Mucosa of rectum (tissue), 2 donors: Measurements from ENCODE around the gene DNAH14.
"Not testable (repeated sequence)": the region's sequence is repeated elsewhere in the genome, so short reads cannot be mapped to it uniquely, and the experiment has no call there.

Source experiments
- H3K27ac ChIP-seq, 2 donors: one replicate each; pipeline ENCODE4 v1.7.0; 2013; ENCODE audit warnings: inconsistent platforms in 2 of 2, low read depth in 2 of 2, low read length in 2 of 2
- H3K27me3 ChIP-seq, 2 donors: one replicate each; pipeline ENCODE4 v1.7.0; 2013; ENCODE audit warnings: low read length in 2 of 2; ENCODE audit not compliant: control insufficient read depth in 2 of 2, insufficient read depth in 2 of 2
- H3K36me3 ChIP-seq, 2 donors: one replicate each; pipeline ENCODE4 v1.7.0; 2013; ENCODE audit warnings: low read length in 2 of 2; ENCODE audit not compliant: control insufficient read depth in 2 of 2, insufficient read depth in 2 of 2
- H3K4me1 ChIP-seq, 2 donors: one replicate each; pipeline ENCODE4 v1.7.0; 2013; ENCODE audit warnings: low read length in 2 of 2, mild to moderate bottlenecking in 1 of 2; ENCODE audit not compliant: control insufficient read depth in 2 of 2, insufficient read depth in 2 of 2
- H3K4me3 ChIP-seq, 2 donors: one replicate each; pipeline ENCODE4 v1.7.0; 2013; ENCODE audit warnings: low read length in 2 of 2
- H3K9ac ChIP-seq, 2 donors: one replicate each; pipeline ENCODE4 v1.7.0; 2013; ENCODE audit warnings: low read length in 2 of 2, low read depth in 1 of 2, mild to moderate bottlenecking in 1 of 2
- H3K9me3 ChIP-seq, 2 donors: one replicate each; pipeline ENCODE4 v1.7.0; 2013; ENCODE audit warnings: low read length in 2 of 2; ENCODE audit not compliant: control insufficient read depth in 2 of 2
- donor health status: healthy.
- donor health status: Normal muscosa, but diverticular disease.

DNAH14 gene

DNA sequence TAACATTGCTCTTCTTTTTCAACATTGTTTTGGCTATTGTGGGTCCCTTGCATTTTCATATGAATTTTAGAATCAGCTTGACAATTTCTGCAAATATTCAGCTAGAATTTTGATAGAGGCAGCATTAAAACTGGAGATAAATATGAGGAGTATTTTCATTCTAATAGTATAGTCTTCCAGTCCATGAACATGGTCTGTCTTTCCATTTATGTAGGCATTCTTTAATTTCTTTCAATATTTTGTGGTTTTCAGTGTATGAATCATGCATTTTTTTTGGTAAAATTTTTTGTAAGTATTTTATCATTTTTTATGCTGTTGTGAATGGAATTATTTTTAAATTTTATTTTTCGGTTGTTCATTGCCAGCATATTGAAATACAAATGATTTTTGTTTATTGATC is 97.2 kb downstream of the DNAH14 start:
- Histone ChIP-seq H3K27me3 (no peaks in the 10 kb centered on the region), H3K27ac (no peak overlapping the region), H3K9me3 (no peaks in the 10 kb centered on the region), H3K36me3 (no peaks in the 10 kb centered on the region), H3K9ac (no peak overlapping the region), H3K4me3 (no peak overlapping the region), H3K4me1 (no peaks in the 10 kb centered on the region)

GRCh38 chr1:225036441-225036840 is 107.0 kb downstream of the DNAH14 start:
- H3K9me3 ChIP-seq, H3K27ac ChIP-seq, H3K27me3 ChIP-seq, H3K9ac ChIP-seq, H3K4me3 ChIP-seq, H3K4me1 ChIP-seq, H3K36me3 ChIP-seq: not testable (repeated sequence)

DNA sequence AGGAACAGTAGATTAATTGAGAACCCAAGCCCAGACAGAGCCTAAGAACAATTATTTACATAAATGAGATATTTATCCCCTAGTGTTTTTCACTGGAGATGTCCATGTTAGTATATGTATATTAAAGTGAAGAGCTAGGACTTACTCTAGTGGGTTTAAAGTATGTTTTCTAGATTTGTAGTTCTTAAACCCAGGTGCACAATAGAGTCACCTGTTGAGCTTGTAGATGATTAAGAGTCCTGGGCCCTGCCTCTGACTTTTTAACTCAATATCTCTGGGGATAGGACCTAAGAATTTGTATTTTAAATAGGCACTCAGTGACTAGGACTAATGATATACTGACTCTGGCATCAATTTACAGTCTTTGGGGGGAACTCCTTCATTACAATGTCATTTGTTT is 112.8 kb downstream of the DNAH14 start:
- Histone ChIP-seq H3K27me3 (no peaks in the 10 kb centered on the region), H3K36me3 (no peaks in the 10 kb centered on the region), H3K27ac (no peak overlapping the region), H3K9ac (no peak overlapping the region), H3K4me1 (no peaks in the 10 kb centered on the region), H3K4me3 (no peak overlapping the region), H3K9me3 (no peaks in the 10 kb centered on the region)

- H3K4me3 ChIP-seq: no peak overlapping the region
- no peaks in the 10 kb centered on the region for H3K4me1 ChIP-seq
- no peak overlapping the region for H3K27ac ChIP-seq
- no peak overlapping the region for H3K9ac ChIP-seq
- H3K36me3 ChIP-seq: no peaks in the 10 kb centered on the region
- no peaks in the 10 kb centered on the region for H3K9me3 ChIP-seq
- no peaks in the 10 kb centered on the region for H3K27me3 ChIP-seq
These were observed 114.8 kb downstream of the DNAH14 start for GRCh38 chr1:225044258-225044657.

DNA sequence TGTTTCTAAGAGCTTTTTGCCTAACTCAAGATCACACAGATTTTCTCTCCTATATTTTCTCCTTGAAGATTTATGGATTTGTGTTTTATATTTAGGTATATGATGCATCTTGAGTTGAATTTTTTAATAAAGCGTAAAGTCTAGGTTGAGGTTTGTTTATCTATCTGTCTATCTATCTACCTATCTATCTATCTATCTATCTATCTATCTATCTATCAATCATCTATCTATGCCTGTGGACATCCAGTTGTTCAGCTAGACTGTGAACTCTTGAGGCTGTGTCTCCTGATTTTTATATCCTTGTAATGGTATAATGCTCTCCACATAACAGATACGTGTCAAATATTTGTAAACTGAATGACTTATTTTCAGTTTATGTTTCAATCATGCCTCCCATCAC is 120.1 kb downstream of the DNAH14 start:
- Histone ChIP-seq H3K9ac (no peak overlapping the region), H3K27me3 (no peaks in the 10 kb centered on the region), H3K27ac (no peak overlapping the region), H3K4me3 (no peak overlapping the region), H3K36me3 (no peaks in the 10 kb centered on the region), H3K9me3 (no peaks in the 10 kb centered on the region), H3K4me1 (no peaks in the 10 kb centered on the region)

GRCh38 chr1:225063722-225064121 is 134.2 kb downstream of the DNAH14 start:
- no peaks in the 10 kb centered on the region for H3K27me3 ChIP-seq
- H3K4me1 ChIP-seq: no peaks in the 10 kb centered on the region
- no peak overlapping the region for H3K4me3 ChIP-seq
- H3K27ac ChIP-seq: no peak overlapping the region
- H3K36me3 ChIP-seq: no peaks in the 10 kb centered on the region
- no peak overlapping the region for H3K9ac ChIP-seq
- H3K9me3 ChIP-seq: no peaks in the 10 kb centered on the region

- Histone ChIP-seq H3K4me1 (no peaks in the 10 kb centered on the region), H3K9me3 (peaks cover 0 to 2% of the 10 kb centered on the region in 2 donors), H3K9ac (no peak overlapping the region), H3K27me3 (no peaks in the 10 kb centered on the region), H3K27ac (no peak overlapping the region), H3K4me3 (no peak overlapping the region), H3K36me3 (no peaks in the 10 kb centered on the region)
These were observed 141.5 kb downstream of the DNAH14 start for GRCh38 chr1:225070972-225071371.

DNA sequence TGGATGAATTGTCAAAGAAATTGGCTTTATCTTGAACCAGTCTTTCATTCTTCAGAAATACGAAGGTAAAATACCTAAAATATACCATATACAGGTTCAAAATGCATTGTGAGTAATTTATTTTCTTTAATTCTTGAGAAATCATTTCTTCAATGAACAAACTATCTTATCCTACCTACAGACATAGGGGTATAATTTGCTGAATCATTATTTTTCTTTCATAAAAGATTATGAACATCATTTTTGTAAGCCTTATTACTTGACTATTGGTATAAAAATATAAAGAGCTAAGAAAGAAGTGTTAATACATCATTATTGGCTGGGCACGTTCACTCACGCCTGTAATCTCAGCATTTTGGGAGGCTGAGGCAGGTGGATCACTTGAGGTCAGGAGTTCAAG is 167.7 kb downstream of the DNAH14 start:
- Histone ChIP-seq H3K4me3 (no peak overlapping the region), H3K27me3 (no peaks in the 10 kb centered on the region), H3K4me1 (no peaks in the 10 kb centered on the region), H3K27ac (no peak overlapping the region), H3K9me3 (no peaks in the 10 kb centered on the region), H3K9ac (no peak overlapping the region), H3K36me3 (no peaks in the 10 kb centered on the region)

GRCh38 chr1:225111000-225111399 is 181.5 kb downstream of the DNAH14 start:
- no peaks in the 10 kb centered on the region for H3K4me1 ChIP-seq
- H3K27me3 ChIP-seq: no peaks in the 10 kb centered on the region
- H3K9me3 ChIP-seq: no peaks in the 10 kb centered on the region
- H3K36me3 ChIP-seq: no peaks in the 10 kb centered on the region
- no peak overlapping the region for H3K9ac ChIP-seq
- no peak overlapping the region for H3K4me3 ChIP-seq
- no peak overlapping the region for H3K27ac ChIP-seq

DNA sequence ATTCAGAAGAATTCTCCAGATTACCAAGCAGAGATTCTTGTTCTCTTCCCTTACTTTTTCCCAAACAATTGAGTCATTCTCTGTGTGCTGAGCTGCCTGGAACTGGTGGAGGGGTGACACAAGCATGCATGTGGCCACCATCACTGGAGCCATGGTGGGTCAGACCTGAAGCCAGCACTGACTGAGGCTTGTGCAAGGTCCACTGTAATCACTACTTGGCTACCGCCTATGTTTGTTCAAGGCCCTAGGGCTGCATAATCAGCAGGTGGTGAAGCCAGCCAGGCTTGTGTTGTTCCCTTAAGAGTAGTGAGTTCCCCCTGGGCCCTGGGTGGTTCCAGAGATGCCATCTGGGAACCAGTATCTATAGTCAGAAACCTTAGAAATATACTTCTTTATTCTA is 183.8 kb downstream of the DNAH14 start:
- no peak overlapping the region for H3K27ac ChIP-seq
- H3K9ac ChIP-seq: no peak overlapping the region
- H3K4me3 ChIP-seq: no peak overlapping the region
- H3K36me3 ChIP-seq: no peaks in the 10 kb centered on the region
- H3K9me3 ChIP-seq: no peaks in the 10 kb centered on the region
- no peaks in the 10 kb centered on the region for H3K27me3 ChIP-seq
- no peaks in the 10 kb centered on the region for H3K4me1 ChIP-seq

- no peak overlapping the region for H3K4me3 ChIP-seq
- no peak overlapping the region for H3K27ac ChIP-seq
- no peaks in the 10 kb centered on the region for H3K9me3 ChIP-seq
- H3K27me3 ChIP-seq: no peaks in the 10 kb centered on the region
- no peaks in the 10 kb centered on the region for H3K36me3 ChIP-seq
- no peaks in the 10 kb centered on the region for H3K4me1 ChIP-seq
- no peak overlapping the region for H3K9ac ChIP-seq
These were observed 185.0 kb downstream of the DNAH14 start for GRCh38 chr1:225114354-225114990.
